K562 (cell line): ENCODE data around the gene NUP35. TPM values are rescaled to one million over a fixed set of nuclear protein-coding genes. Genes with fewer than 3 reads are reported as not detected.

Experiments
- CTBP1 ChIP-seq: fragments of 450-650 bp; IDR thresholded peaks from 2 replicates; pipeline ENCODE4 v1.6.1; 2016; ENCODE audit warnings: borderline replicate concordance
- DNMT1 ChIP-seq: fragments of 450-650 bp; IDR thresholded peaks from 2 replicates; pipeline ENCODE4 v1.6.1; 2016; ENCODE audit warnings: antibody characterized with exemption, mild to moderate bottlenecking
- FUS ChIP-seq: fragments of 200-400 bp; formaldehyde crosslinking; optimal IDR thresholded peaks from 2 replicates; pipeline ENCODE3; 2017; ENCODE audit warnings: low read depth, low read length
- L3MBTL2 ChIP-seq: fragments of 450-650 bp; IDR thresholded peaks from 2 replicates; pipeline ENCODE4 v1.6.1; 2016; ENCODE audit warnings: mild to moderate bottlenecking, moderate library complexity
- MTA3 ChIP-seq: fragments of 450-650 bp; formaldehyde crosslinking; IDR thresholded peaks from 2 replicates; pipeline ENCODE4 v1.6.1; 2017; ENCODE audit warnings: mild to moderate bottlenecking, borderline replicate concordance
- PRDM10 ChIP-seq: fragments of 450-650 bp; IDR thresholded peaks from 2 replicates; pipeline ENCODE4 v1.6.1; 2018; ENCODE audit not compliant: partially characterized antibody
- RBM25 ChIP-seq: fragments of 200-400 bp; formaldehyde crosslinking; IDR thresholded peaks from 2 replicates; pipeline ENCODE4 v1.6.1; 2018; ENCODE audit warnings: low read length, low read depth, moderate library complexity; ENCODE audit not compliant: severe bottlenecking
- SAFB ChIP-seq: fragments of 200-400 bp; formaldehyde crosslinking; IDR thresholded peaks from 2 replicates; pipeline ENCODE4 v1.6.1; 2017; ENCODE audit warnings: low read depth, low read length, borderline replicate concordance
- SIX5 ChIP-seq, 2 experiments: IDR thresholded peaks; 2 replicates each; pipeline ENCODE4 v1.6.1; 2011; ENCODE audit warnings: low read length in 2 of 2, borderline replicate concordance in 1 of 2, low read depth in 1 of 2, mild to moderate bottlenecking in 1 of 2, moderate library complexity in 1 of 2; ENCODE audit not compliant: insufficient read depth in 1 of 2
- SMAD1 ChIP-seq: fragments of 150-350 bp; IDR thresholded peaks from 2 replicates; pipeline ENCODE4 v1.6.1; 2014; ENCODE audit warnings: low read length, low read depth; ENCODE audit not compliant: partially characterized antibody
- SMARCE1 ChIP-seq: fragments of 450-650 bp; IDR thresholded peaks from 2 replicates; pipeline ENCODE4 v1.7.1; 2016; ENCODE audit warnings: mild to moderate bottlenecking
- STAT5A ChIP-seq: IDR thresholded peaks from 2 replicates; pipeline ENCODE4 v1.6.1; 2012; ENCODE audit warnings: low read length, inconsistent platforms, borderline replicate concordance
- THRB ChIP-seq: fragments of 450-650 bp; formaldehyde crosslinking; conservative IDR thresholded peaks from 2 replicates; pipeline ENCODE4 v1.4.0; 2022; ENCODE audit warnings: mild to moderate bottlenecking, missing genetic modification characterization
- U2AF2 ChIP-seq: fragments of 200-400 bp; formaldehyde crosslinking; optimal IDR thresholded peaks from 2 replicates; pipeline ENCODE3; 2017; ENCODE audit warnings: low read depth, mild to moderate bottlenecking, low read length
- XRCC5 ChIP-seq: fragments of 200-400 bp; formaldehyde crosslinking; IDR thresholded peaks from 2 replicates; pipeline ENCODE4 v1.6.1; 2017; ENCODE audit warnings: low read depth, mild to moderate bottlenecking, low read length
- ZNF140 ChIP-seq: fragments of 250-450 bp; sonication (Bioruptor Pico); IDR thresholded peaks from 2 replicates; pipeline ENCODE4 v1.8.0; 2021; ENCODE audit warnings: moderate library complexity, mild to moderate bottlenecking, inconsistent platforms
- ZNF449 ChIP-seq: fragments of 250-450 bp; sonication (Bioruptor Pico); IDR thresholded peaks from 2 replicates; pipeline ENCODE4 v1.8.0; 2022; ENCODE audit warnings: moderate library complexity, mild to moderate bottlenecking, inconsistent platforms
- ZNF511 ChIP-seq: sonication (generic); formaldehyde crosslinking; IDR thresholded peaks from 2 replicates; pipeline ENCODE4 v1.8.0; 2022; ENCODE audit warnings: mild to moderate bottlenecking, missing genetic modification reagents
- ZNF79 ChIP-seq: fragments of 250-450 bp; sonication (Bioruptor Pico); IDR thresholded peaks from 2 replicates; pipeline ENCODE4 v1.4.0; 2020; ENCODE audit warnings: low read depth, mild to moderate bottlenecking, moderate library complexity
- polyA plus RNA-seq, 8 experiments: library from polyadenylated mRNA; depleted of rRNA in 4 of 8; stranded (reverse) in 5 of 8; unstranded in 3 of 8; fragments of >200 nt; fragmentation: Nextera tagmentation in 2 of 8; fragmentation: Illumina TruSeq in 1 of 8; extraction: Ambion mirVana in 2 of 8; extraction: Trizol in 1 of 8; gene quantifications; 2 replicates each; pipeline versions ENCODE4 v1.2.1 to v1.2.3, GENCODE V29; 2011 to 2014; ENCODE audit warnings: inconsistent platforms in 1 of 8, missing spikeins in 1 of 8
- total RNA-seq, 7 experiments: library from RNA; depleted of rRNA in 6 of 7; stranded (reverse); fragments of >200 nt in 6 of 7; fragmentation: Illumina TruSeq in 2 of 7; extraction: Trizol in 2 of 7; gene quantifications; 2 replicates each; pipeline versions ENCODE4 v1.2.1 to v1.2.3, GENCODE V29; 2011 to 2021; ENCODE audit warnings: low replicate concordance in 1 of 7

Gene NUP35
- total and polyA plus RNA-seq, 9 of the 15 experiments (the other 6 are each of a cell fraction or from before 2014, with no cell fraction given), result 24.5 to 78.2 (median 51.1) TPM

GRCh38 chr2:183124222-183124956, at the start of gene NUP35 (continued):
- TF ChIP-seq THRB (no peak), MTA3 (no peak), PRDM10 (peak; percentile 75), RBM25 (no peak), SMARCE1 (peak; percentile 31; the same call in 1 of the 2 replicates), ZNF449 (CRISPR knock-in tag) (no peak), SAFB (no peak), XRCC5 (0 out of 2 replicates have a peak, but pooled peaks have one; percentile 60), SMAD1 (no peak), ZNF140 (no peak), L3MBTL2 (peak; percentile 73; the same call in 1 of the 2 replicates), ZNF511 (CRISPR knock-in tag) (peak; percentile 74), STAT5A (0 out of 2 replicates have a peak, but pooled peaks have one; percentile 34), U2AF2 (no peak), ZNF79 (no peak), CTBP1 (peak; percentile 99), FUS (no peak), SIX5 (IDR thresholded peaks at IDR 0.05; ENCODE audit: borderline replicate concordance in 1 of 2, insufficient read depth in 1 of 2, low read depth in 1 of 2, low read length in 2 of 2) (peak; percentile 62 to 73), DNMT1 (no peak)
